Middle frontal gyrus (tissue), 1 donor: ENCODE data around the gene SUMF1.

Experiments
- DNase-seq: peaks from one replicate; pipeline ENCODE4 v3.0.0-alpha.2; 2015; ENCODE audit warnings: low spot score; ENCODE audit errors: extremely low spot score

The SUMF1 gene

DNA sequence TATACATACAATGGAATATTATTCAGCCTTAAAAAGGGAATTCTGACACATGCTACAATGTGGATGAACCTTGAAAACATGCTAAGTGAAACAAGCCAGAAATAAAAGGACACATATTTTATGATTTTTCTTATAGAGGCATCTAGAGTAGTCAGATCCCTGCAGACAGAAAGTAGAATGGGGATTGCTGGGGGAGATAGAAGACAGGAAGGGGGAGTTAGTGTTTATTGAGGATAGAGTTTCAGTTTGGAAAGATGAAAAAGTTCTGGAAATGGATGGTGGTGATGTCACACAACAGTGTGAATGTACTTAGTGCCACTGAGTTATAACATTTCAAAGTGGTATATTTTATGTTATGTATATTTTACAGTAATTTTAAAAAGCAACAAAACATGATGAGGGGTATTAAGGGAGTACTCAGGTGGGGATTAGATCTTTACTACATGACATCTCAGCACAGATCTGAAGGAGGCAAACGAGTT lies 30.8 kb upstream of the SUMF1 start:
- no peak for DNase-seq

DNA sequence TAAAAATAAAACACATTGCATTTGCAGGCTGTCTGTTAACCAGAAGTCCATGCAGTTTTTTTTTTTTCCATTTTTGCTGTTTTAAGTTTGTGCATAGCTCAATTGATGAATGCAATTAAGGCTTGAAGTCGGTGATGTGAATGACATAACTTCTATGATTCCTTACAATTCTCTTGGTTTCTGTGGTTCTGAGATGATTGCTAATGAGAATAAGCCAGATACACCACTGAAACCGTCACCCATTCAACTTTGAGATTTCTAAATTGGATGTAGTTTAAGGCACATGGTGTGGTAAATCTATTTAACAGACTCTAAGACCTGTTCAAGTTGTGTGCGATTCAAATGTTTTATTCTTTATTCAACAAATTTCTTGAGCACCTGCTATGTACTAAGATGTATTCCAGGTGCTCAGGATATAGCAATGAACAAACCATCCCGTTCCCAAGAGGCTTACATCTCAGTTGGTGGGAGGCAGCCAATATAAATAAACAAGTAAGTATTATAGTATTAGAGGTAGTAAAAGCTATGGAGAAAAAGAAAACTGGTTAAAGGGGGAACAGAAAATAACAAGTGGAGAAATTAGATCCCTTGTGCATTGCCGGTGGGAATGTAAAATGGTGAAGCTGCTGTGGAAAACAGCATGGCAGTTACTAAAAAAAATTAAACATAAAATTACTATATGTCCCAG lies 30.1 kb upstream of the SUMF1 start:
- no peak for DNase-seq

DNA sequence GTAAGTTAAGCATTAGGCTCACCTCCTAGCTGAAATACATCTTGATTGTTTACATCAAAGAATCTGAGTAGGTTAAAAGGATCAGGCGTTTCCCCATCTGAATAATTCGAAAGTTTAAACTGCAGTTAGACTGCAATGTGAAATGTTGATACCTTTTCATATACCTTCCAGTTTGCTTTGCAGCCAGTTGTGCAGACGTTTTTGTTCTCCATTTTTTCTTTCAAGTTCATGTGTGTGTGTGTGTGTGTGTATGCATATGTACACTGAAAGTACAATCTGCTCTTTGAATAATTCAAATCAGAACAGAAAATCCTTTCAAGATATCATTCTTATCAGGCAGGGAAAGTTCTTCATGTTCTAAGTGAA lies 29.0 kb upstream of the SUMF1 start:
- no peak for DNase-seq

DNA sequence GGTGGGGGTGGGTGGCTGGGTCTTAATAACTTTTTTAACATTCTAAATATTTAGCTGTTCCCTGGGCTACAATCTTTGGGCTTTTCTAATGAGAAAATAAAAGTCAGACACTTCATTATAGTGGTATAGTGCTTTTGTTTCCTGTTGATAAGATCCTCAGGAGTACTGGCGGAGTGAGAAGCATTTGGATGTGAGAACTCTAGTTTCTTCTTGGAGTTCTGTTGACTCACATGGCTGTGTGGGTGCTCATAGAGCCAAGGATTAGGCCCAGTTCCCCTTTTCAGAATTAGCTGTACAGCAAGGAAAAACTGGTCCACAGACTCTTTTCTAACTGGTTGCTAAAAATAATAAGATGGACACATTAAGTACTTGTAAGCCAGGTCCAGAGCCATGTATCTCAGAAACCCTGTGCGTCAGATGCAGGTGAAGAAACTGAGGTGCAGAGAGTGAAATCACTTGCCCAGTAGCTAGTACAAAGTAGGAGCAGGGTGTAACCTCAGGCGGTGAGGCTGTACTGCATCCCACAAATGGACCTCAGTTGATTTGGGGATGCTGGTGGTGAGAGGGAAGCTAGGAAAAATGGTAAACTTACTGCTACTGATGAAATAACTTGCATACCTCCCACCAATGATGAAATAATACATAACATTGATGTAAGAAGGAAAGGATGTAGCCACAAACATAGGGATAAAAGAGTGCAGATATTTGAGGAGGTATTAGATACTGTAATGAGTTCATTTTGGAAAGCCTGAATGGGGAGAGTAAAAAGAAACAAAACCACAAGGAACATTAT lies 28.4 kb upstream of the SUMF1 start:
- no peak for DNase-seq

- no peak for DNase-seq
Measured at GRCh38 chr3:4494895-4495264, 27.8 kb upstream of the SUMF1 start.

DNA sequence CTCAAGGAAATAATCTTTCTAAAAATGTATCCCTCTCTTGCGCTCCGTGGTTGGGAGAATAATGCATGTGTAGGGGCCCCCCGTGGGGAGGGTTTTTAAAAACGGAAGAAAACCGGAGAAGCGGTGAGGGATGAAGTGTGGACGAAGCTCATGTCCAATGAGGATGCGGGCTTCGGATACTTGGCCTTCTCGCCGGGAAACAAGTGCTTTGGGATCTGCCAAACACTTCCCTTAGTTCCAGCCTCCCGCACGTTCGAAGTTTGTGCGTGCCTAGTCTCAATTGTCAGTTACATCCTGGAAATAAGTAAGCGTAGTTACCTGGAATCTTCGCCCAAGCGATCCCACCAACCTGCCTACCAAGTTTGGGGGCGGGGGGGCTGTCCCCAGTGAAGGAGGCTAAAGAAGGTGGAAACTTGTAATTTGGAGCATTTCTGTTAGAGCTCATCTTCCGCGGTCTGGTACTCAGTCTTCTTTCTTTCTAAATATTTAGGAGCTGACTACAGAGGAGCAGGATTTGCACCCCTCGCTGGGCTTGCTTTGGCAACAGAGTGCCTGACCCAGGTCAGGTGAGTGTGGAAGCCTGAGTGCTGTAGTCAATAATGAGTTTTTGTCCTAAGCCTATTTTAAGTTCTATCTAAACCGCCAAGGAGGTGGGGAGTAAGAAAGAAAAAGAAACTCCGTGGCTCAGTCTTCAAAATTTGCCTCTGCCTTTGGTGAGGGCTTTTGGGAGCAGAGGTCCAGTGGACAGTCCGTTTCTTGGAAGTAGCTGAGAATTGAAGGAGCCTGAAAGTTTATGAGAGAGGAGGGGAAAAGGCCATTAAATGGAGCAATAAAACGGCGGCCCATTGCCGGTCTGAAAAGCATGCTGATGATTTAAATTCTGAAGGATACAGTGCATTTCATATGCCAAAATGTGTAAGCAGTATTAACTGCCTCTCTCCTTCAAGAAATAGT lies 27.1 kb upstream of the SUMF1 start:
- DNase-seq, result no peak

DNA sequence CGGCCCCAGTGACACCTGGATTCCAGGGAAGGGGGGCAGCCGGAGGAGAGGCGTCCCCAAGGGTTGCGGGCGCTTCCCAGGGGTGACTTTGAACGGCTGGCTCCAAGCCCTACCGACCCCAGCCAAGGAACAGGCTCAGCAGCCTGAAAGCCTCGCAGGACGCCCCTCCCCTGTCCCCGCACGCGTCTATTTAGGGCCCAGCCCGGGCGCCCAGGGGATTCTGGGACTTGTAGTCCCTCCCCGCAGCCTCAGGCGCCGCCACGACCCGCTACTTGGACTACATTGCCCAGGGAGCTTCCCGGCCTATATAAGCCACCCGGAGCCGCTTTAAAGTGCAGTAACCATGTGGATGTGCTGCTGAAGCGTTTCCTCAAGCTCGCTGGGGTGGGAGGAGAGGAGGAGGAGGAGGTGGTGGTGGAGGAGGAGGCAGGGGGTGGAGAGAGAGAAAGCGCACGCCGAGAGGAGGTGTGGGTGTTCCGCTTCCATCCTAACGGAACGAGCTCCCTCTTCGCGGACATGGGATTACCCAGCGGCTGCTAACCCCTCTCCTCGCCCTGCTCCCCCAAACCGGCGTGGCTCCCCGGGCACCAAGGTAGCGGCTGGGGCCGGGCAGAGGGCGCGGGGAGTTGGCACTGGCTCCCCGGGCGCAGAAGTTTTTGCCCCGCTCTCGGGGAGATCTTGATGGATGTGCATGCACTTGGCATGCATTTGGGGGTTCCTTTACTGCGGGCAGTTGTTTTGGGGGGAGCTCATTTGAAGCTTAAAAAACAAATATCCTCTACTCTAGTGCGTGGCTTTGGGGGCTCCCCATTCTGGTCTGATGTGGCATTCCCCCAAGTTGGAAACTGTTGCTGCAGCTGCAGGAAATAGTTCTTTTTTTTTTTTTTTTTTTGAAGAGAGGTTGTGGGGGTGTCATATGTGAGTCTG lies 26.2 kb upstream of the SUMF1 start, which contains the start of gene ITPR1:
ITPR1 (plus strand) TSS at position 335 of the 927 bp plus-strand sequence. CDS start 23,144 bp downstream, outside the sequence.
- peak; percentile 91 for DNase-seq

- peak; percentile 8 for DNase-seq
Measured at GRCh38 chr3:4492208-4493013, 25.3 kb upstream of the SUMF1 start.

- no peak for DNase-seq
Measured at GRCh38 chr3:4491855-4492207, 24.8 kb upstream of the SUMF1 start.

- DNase-seq, result no peak
Measured at GRCh38 chr3:4478261-4478660, 11.2 kb upstream of the SUMF1 start.

GRCh38 chr3:4476496-4476895 lies 9.4 kb upstream of the SUMF1 start:
- no peak for DNase-seq

GRCh38 chr3:4475804-4476203 lies 8.7 kb upstream of the SUMF1 start:
- no peak for DNase-seq

- no peak for DNase-seq
Measured at GRCh38 chr3:4474683-4475490, 7.8 kb upstream of the SUMF1 start.

DNA sequence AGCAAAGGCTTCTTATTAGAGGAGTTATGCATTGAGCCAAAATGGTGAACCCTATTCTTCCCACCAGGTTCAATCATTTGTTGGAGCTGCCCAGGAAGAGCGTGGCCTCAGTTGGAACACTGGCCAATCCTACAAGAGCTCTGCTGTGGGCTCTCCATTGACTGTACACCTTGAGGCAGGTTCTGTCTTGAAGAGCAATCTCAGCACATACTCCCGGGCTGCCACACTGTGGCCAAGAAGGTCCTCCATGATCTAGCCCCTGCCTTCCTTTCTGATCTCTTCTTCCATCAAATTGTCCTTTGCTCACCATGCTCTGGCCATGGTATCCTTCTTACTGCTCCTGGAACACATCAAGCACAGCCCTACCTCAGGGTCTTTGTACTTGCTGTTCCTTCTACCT lies 5.7 kb upstream of the SUMF1 start:
- no peak for DNase-seq

- no peak for DNase-seq
Measured at GRCh38 chr3:4472312-4472711, 5.2 kb upstream of the SUMF1 start.

- DNase-seq, result no peak
Measured at GRCh38 chr3:4471907-4472306, 4.8 kb upstream of the SUMF1 start.

DNA sequence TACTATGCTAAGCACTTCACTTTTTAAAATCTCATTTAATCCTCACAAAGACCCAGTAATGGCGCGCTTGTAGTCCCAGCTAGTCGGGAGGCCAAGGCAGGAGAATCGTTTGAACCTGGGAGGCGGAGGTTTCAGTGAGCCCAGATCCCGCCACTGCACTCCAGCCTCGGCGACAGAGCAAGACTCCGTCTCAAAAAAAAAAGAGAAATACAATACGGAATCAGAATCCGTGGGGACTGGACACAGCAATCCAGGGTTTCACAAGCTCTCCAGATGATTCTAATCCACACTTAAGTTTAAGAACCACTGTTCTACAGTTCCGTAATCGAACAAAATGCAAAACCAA lies 426 bp upstream of the SUMF1 start:
- no peak for DNase-seq

- DNase-seq, result no peak
Measured at GRCh38 chr3:4464576-4464975, 2.5 kb downstream of the SUMF1 start.

- DNase-seq, result no peak
Measured at GRCh38 chr3:4462369-4463040, 4.6 kb downstream of the SUMF1 start.
